PC-3 (cell line): ENCODE measurements around the gene GABRB3. TPM values are rescaled to one million over a fixed set of nuclear protein-coding genes. Genes with fewer than 3 reads are reported as not detected.

Experiments used
- ATAC-seq: fragments of 200-7000 bp; cut with Tn5 transposase; 2 replicates; pipeline ENCODE4 v1.9.1; 2020; ENCODE audit warnings: mild to moderate bottlenecking, moderate library complexity
- BruUV-seq: library from RNA; stranded (reverse); fragments of 400-500 nt; replicated peaks from 2 replicates; lab custom pipeline; 2021; lab: Mats Ljungman, UMichigan
- CTCF ChIA-PET: fragments of 300-600 bp; sonication (Branson Sonifier 250); formaldehyde crosslinking; loops from one replicate; lab custom pipeline; 2022; ENCODE audit warnings: antibody characterized with exemption; lab: Charles Lee
- POLR2A ChIA-PET: fragments of 300-600 bp; sonication (Branson Sonifier 250); formaldehyde crosslinking; loops from one replicate; lab custom pipeline; 2022; ENCODE audit warnings: antibody characterized with exemption; ENCODE audit not compliant: unreplicated experiment; lab: Charles Lee
- DNase-seq: peaks from one replicate; pipeline ENCODE4 v3.0.0-alpha.2; 2015
- H2AFZ ChIP-seq: fragments of 300-600 bp; sonication (generic); 2 replicates; pipeline ENCODE4 v1.6.0; 2016; ENCODE audit warnings: antibody characterized with exemption, low read length
- H3F3A ChIP-seq: fragments of 300-600 bp; sonication (generic); one replicate; pipeline ENCODE4 v1.6.0; 2017; ENCODE audit warnings: antibody characterized with exemption, low read length, control low read depth, mild to moderate bottlenecking; ENCODE audit not compliant: unreplicated experiment
- H3K27ac ChIP-seq: fragments of 300-600 bp; sonication (generic); 2 replicates; pipeline ENCODE4 v1.5.1; 2016; ENCODE audit warnings: mild to moderate bottlenecking, low read length
- H3K27me3 ChIP-seq: fragments of 300-600 bp; sonication (generic); 2 replicates; pipeline ENCODE4 v1.6.1; 2016; ENCODE audit warnings: low read length, mixed read lengths
- H3K36me3 ChIP-seq: fragments of 300-600 bp; sonication (generic); 2 replicates; pipeline ENCODE4 v1.6.1; 2016; ENCODE audit warnings: low read depth, mixed run types, low read length, mixed read lengths
- H3K4me1 ChIP-seq: fragments of 300-600 bp; sonication (generic); 2 replicates; pipeline ENCODE4 v1.5.1; 2016; ENCODE audit warnings: low read length; ENCODE audit not compliant: insufficient read depth
- H3K4me2 ChIP-seq: fragments of 300-600 bp; sonication (generic); 2 replicates; pipeline ENCODE4 v1.6.0; 2016; ENCODE audit warnings: low read length
- H3K4me3 ChIP-seq: fragments of 300-600 bp; sonication (generic); 2 replicates; pipeline ENCODE4 v1.5.1; 2016; ENCODE audit warnings: mild to moderate bottlenecking, low read length, mixed read lengths
- H3K79me2 ChIP-seq: fragments of 300-600 bp; sonication (generic); 2 replicates; pipeline ENCODE4 v1.6.1; 2017; ENCODE audit warnings: low read length, mixed read lengths
- H3K9ac ChIP-seq: fragments of 300-600 bp; sonication (generic); 2 replicates; pipeline ENCODE4 v1.6.0; 2016; ENCODE audit warnings: mild to moderate bottlenecking, low read length
- H3K9me2 ChIP-seq: fragments of 300-600 bp; sonication (generic); replicated peaks from 2 replicates; pipeline ENCODE4 v1.6.1; 2016; ENCODE audit warnings: mixed run types, low read length, mixed read lengths
- H3K9me3 ChIP-seq: fragments of 300-600 bp; sonication (generic); 2 replicates; pipeline ENCODE4 v1.6.1; 2016; ENCODE audit warnings: low read length, mixed read lengths
- H4K20me1 ChIP-seq: fragments of 300-600 bp; sonication (generic); 2 replicates; pipeline ENCODE4 v1.6.1; 2016; ENCODE audit warnings: low read length, mixed read lengths
- EZH2 ChIP-seq: fragments of 300-600 bp; sonication (generic); IDR thresholded peaks from one replicate; pipeline ENCODE4 v1.6.1; 2017; ENCODE audit warnings: antibody characterized with exemption, mild to moderate bottlenecking, low read length; ENCODE audit not compliant: unreplicated experiment
- EZH2phosphoT487 ChIP-seq: fragments of 300-600 bp; sonication (generic); IDR thresholded peaks from 2 replicates; pipeline ENCODE4 v1.6.1; 2018; ENCODE audit warnings: mild to moderate bottlenecking, antibody characterized with exemption, low read length, borderline replicate concordance
- intact Hi-C: fragments of 100-400 bp; cut with micrococcal nuclease; formaldehyde crosslinking; loops from 2 replicates; pipeline ENCODE4 v1.9.0; 2023
- total RNA-seq: library from RNA; depleted of rRNA; stranded (reverse); fragments of >200 nt; gene quantifications from 2 replicates; pipeline ENCODE4 v1.2.3, GENCODE V29; 2014
- TF ChIP-seq, protein P1 (sequence below): fragments of 300-600 bp; sonication (generic); conservative IDR thresholded peaks from 2 replicates; pipeline ENCODE4 v1.5.1; 2017; ENCODE audit warnings: antibody characterized with exemption, low read depth, mild to moderate bottlenecking, low read length

GABRB3 gene
- total RNA-seq, 1 experiment from 2014 or later, result 6.1 TPM

GRCh38 chr15:26806574-26806973, 33.7 kb upstream of the GABRB3 start:
- Histone ChIP-seq H4K20me1 (no peaks in the 10 kb centered on the region), H3K36me3 (no peaks in the 10 kb centered on the region), H3K9ac (no peak overlapping the region), H3K27ac (no peak overlapping the region), H2AFZ (no peak overlapping the region), H3F3A (no peaks in the 10 kb centered on the region), H3K4me3 (no peak overlapping the region), H3K9me2 (no peaks in the 10 kb centered on the region), H3K4me2 (no peak overlapping the region), H3K9me3 (no peaks in the 10 kb centered on the region), H3K79me2 (no peaks in the 10 kb centered on the region), H3K4me1 (no peaks in the 10 kb centered on the region), H3K27me3 (peaks cover 4% of the 10 kb centered on the region)
- intact Hi-C loops, result no loop called here
- ChIA-PET POLR2A (no interaction called here), CTCF (no interaction called here)
- DNase-seq, result no peak
- no peak for ATAC-seq
- no peak for TF ChIP-seq EZH2phosphoT487
- TF ChIP-seq, protein P1, sequence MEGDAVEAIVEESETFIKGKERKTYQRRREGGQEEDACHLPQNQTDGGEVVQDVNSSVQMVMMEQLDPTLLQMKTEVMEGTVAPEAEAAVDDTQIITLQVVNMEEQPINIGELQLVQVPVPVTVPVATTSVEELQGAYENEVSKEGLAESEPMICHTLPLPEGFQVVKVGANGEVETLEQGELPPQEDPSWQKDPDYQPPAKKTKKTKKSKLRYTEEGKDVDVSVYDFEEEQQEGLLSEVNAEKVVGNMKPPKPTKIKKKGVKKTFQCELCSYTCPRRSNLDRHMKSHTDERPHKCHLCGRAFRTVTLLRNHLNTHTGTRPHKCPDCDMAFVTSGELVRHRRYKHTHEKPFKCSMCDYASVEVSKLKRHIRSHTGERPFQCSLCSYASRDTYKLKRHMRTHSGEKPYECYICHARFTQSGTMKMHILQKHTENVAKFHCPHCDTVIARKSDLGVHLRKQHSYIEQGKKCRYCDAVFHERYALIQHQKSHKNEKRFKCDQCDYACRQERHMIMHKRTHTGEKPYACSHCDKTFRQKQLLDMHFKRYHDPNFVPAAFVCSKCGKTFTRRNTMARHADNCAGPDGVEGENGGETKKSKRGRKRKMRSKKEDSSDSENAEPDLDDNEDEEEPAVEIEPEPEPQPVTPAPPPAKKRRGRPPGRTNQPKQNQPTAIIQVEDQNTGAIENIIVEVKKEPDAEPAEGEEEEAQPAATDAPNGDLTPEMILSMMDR, result no peak
- no peak for TF ChIP-seq EZH2
- no TSS peak for BruUV-seq

GRCh38 chr15:26806151-26806550, 33.3 kb upstream of the GABRB3 start:
- CTCF ChIA-PET, result no interaction called here
- intact Hi-C loops, result no loop called here
- DNase-seq (no peak), ATAC-seq (no peak)
- Histone ChIP-seq H3K79me2 (no peaks in the 10 kb centered on the region), H4K20me1 (no peaks in the 10 kb centered on the region), H3F3A (no peaks in the 10 kb centered on the region), H3K4me1 (no peaks in the 10 kb centered on the region), H3K4me2 (no peak overlapping the region), H3K36me3 (no peaks in the 10 kb centered on the region), H2AFZ (no peak overlapping the region), H3K27ac (no peak overlapping the region), H3K9ac (no peak overlapping the region), H3K9me3 (no peaks in the 10 kb centered on the region), H3K4me3 (no peak overlapping the region), H3K27me3 (peaks cover 4% of the 10 kb centered on the region), H3K9me2 (no peaks in the 10 kb centered on the region)
- TF ChIP-seq, protein P1, result no peak
- TF ChIP-seq EZH2phosphoT487 (no peak), EZH2 (no peak)
- BruUV-seq, result no TSS peak
- POLR2A ChIA-PET, result no interaction called here

DNA sequence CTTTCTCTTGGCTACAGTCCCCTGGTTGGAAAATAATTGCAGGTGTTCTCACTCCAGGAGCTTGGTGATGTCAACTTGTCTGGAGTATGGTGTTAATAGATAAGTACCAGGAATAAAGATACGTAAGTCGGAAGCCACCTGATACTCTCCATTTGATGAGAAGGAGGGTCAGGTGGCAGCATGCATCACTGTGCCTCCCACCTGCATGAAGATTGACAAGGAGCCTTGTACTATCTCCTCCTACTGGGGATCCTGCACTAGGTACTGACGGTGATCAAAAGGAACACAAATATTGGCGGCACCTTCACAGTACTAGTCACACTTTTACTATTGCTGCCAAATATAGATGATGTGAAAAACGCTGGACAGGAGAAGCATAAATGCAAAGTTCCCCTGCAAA, 32.6 kb upstream of the GABRB3 start:
- Histone ChIP-seq H3K79me2 (no peaks in the 10 kb centered on the region), H3K36me3 (no peaks in the 10 kb centered on the region), H4K20me1 (no peaks in the 10 kb centered on the region), H3K27ac (no peak overlapping the region), H3F3A (no peaks in the 10 kb centered on the region), H3K4me3 (no peak overlapping the region), H3K4me1 (no peaks in the 10 kb centered on the region), H3K9me3 (no peaks in the 10 kb centered on the region), H3K27me3 (peaks cover 4% of the 10 kb centered on the region), H2AFZ (no peak overlapping the region), H3K9ac (no peak overlapping the region), H3K4me2 (no peak overlapping the region), H3K9me2 (no peaks in the 10 kb centered on the region)
- ATAC-seq (no peak), DNase-seq (no peak)
- TF ChIP-seq EZH2phosphoT487 (no peak), EZH2 (no peak)
- no TSS peak for BruUV-seq
- CTCF ChIA-PET, result no interaction called here
- intact Hi-C loops, result no loop called here
- POLR2A ChIA-PET, result no interaction called here
